Peyer's patch (tissue), 4 donors: ENCODE results near the gene CACYBP.

Experiments
- POLR2A ChIP-seq, 2 donors: fragments of 450-650 bp; IDR thresholded peaks; one replicate each; pipeline ENCODE4 v1.5.1; 2017; ENCODE audit warnings: antibody characterized with exemption in 2 of 2, mild to moderate bottlenecking in 2 of 2, moderate library complexity in 2 of 2
- TF ChIP-seq, protein P1 (sequence below), 6 experiments: fragments of 450-650 bp in 4 of 6; fragments of 200-600 bp in 2 of 6; sonication (generic) in 1 of 6; IDR thresholded peaks; one replicate each; pipeline ENCODE4 v1.5.1; 2017 to 2019; ENCODE audit warnings: antibody characterized with exemption in 6 of 6, mild to moderate bottlenecking in 3 of 6, moderate library complexity in 1 of 6

DNA sequence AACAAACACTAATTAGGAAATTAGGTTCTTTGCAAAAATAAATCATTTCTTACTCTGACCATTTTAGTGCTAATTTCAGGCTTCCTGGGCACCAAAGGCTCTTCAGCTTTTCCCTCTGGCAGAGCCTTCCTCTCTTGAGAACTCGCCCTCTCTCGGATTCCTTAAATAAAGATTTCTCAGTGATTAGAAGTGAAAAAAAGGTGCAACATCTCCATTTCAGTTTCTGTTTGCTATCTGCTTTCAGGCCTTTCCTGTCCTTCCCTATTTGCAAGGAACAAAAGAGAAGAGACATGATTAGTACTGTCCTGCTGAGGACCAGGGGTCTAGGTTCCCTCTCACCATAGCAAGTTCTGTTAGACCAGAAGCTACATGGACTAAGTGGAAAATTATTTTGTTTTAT lies 27.8 kb upstream of the CACYBP start:
- TF ChIP-seq, protein P1, sequence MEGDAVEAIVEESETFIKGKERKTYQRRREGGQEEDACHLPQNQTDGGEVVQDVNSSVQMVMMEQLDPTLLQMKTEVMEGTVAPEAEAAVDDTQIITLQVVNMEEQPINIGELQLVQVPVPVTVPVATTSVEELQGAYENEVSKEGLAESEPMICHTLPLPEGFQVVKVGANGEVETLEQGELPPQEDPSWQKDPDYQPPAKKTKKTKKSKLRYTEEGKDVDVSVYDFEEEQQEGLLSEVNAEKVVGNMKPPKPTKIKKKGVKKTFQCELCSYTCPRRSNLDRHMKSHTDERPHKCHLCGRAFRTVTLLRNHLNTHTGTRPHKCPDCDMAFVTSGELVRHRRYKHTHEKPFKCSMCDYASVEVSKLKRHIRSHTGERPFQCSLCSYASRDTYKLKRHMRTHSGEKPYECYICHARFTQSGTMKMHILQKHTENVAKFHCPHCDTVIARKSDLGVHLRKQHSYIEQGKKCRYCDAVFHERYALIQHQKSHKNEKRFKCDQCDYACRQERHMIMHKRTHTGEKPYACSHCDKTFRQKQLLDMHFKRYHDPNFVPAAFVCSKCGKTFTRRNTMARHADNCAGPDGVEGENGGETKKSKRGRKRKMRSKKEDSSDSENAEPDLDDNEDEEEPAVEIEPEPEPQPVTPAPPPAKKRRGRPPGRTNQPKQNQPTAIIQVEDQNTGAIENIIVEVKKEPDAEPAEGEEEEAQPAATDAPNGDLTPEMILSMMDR (IDR thresholded peaks at IDR 0.05), result no peak
- no peak for TF ChIP-seq POLR2A (IDR thresholded peaks at IDR 0.05)
